Right atrium auricular region (tissue), 2 donors: ENCODE results near the gene ATF7IP. TPM values are rescaled to one million over a fixed set of nuclear protein-coding genes. Genes with fewer than 3 reads are reported as not detected.
A peak's percentile ranks its signal among the peaks of the same experiment; 100 is the strongest.

Experiments used
- DNase-seq: peaks from one replicate; pipeline ENCODE4 v3.0.0-alpha.2; 2019; ENCODE audit warnings: low spot score
- H3K27ac ChIP-seq, 2 donors: fragments of 200-600 bp; sonication (generic); 1 replicate in 1 of 2; 2 replicates in 1 of 2; pipeline ENCODE4 v1.5.1; 2016 to 2019
- H3K27me3 ChIP-seq, 2 donors: fragments of 200-600 bp; sonication (generic); one replicate each; pipeline versions ENCODE4 v1.5.1 to v1.6.0; 2017 to 2019
- H3K36me3 ChIP-seq: fragments of 200-600 bp; sonication (generic); one replicate; pipeline ENCODE4 v1.5.1; 2016
- H3K4me1 ChIP-seq, 2 donors: fragments of 200-600 bp; sonication (generic); one replicate each; pipeline versions ENCODE4 v1.5.1 to v1.6.0; 2017 to 2019
- H3K4me3 ChIP-seq, 2 donors: fragments of 200-600 bp; sonication (generic); 1 replicate in 1 of 2; 2 replicates in 1 of 2; pipeline ENCODE4 v1.5.1; 2017 to 2019; ENCODE audit warnings: mild to moderate bottlenecking in 1 of 2, moderate library complexity in 1 of 2
- H3K9me3 ChIP-seq, 2 donors: fragments of 200-600 bp; sonication (generic); one replicate each; pipeline ENCODE4 v1.5.1; 2019
- CTCF ChIP-seq, 2 donors: fragments of 200-600 bp; sonication (generic); IDR thresholded peaks; one replicate each; pipeline ENCODE4 v1.5.1; 2019; ENCODE audit warnings: antibody characterized with exemption in 2 of 2
- total RNA-seq, 2 donors: library from RNA; depleted of rRNA; stranded (reverse); fragments of >200 nt; gene quantifications; one replicate each; pipeline ENCODE4 v1.1.0, GENCODE V29; 2016

The ATF7IP gene
- total RNA-seq, 2 donors from 2014 or later = 33.1 to 39.7 TPM

- peak in 1 of 2 donors; percentile 28 for TF ChIP-seq CTCF (IDR thresholded peaks at IDR 0.05)
- DNase-seq = no peak
- peak overlapping the region; percentile 2 to 26 for H3K27ac ChIP-seq
- H3K4me3 ChIP-seq = no peak overlapping the region
- peaks cover 0 to 2% of the 10 kb centered on the region in 2 donors for H3K9me3 ChIP-seq
- peaks cover 0 to 78% of the 10 kb centered on the region in 2 donors for H3K4me1 ChIP-seq
- H3K36me3 ChIP-seq = no peaks in the 10 kb centered on the region
- no peaks in the 10 kb centered on the region for H3K27me3 ChIP-seq
Observed at GRCh38 chr12:14416658-14417057, 51.2 kb downstream of the ATF7IP start.

- no peak overlapping the region for H3K4me3 ChIP-seq
- H3K36me3 ChIP-seq = no peaks in the 10 kb centered on the region
- H3K4me1 ChIP-seq = peaks cover 0 to 77% of the 10 kb centered on the region in 2 donors
- H3K27me3 ChIP-seq = no peaks in the 10 kb centered on the region
- peak overlapping the region in 1 of 2 donors; percentile 37 for H3K27ac ChIP-seq
- no peaks in the 10 kb centered on the region for H3K9me3 ChIP-seq
- peak; percentile 69 for DNase-seq
- TF ChIP-seq CTCF (IDR thresholded peaks at IDR 0.05) = no peak
Observed at GRCh38 chr12:14417715-14418114, 52.2 kb downstream of the ATF7IP start.

GRCh38 chr12:14418451-14418890 lies 53.0 kb downstream of the ATF7IP start:
- TF ChIP-seq CTCF (IDR thresholded peaks at IDR 0.05) = peak; percentile 23 to 55
- Histone ChIP-seq H3K27ac (peak overlapping the region in 1 of 2 donors; percentile 37), H3K9me3 (no peaks in the 10 kb centered on the region), H3K4me1 (peaks cover 0 to 69% of the 10 kb centered on the region in 2 donors), H3K27me3 (no peaks in the 10 kb centered on the region), H3K4me3 (peak overlapping the region in 1 of 2 donors; percentile 7), H3K36me3 (no peaks in the 10 kb centered on the region)
- no peak for DNase-seq

GRCh38 chr12:14422516-14423230 lies 57.2 kb downstream of the ATF7IP start:
- H3K4me1 ChIP-seq = peaks cover 0 to 41% of the 10 kb centered on the region in 2 donors
- no peak for TF ChIP-seq CTCF (IDR thresholded peaks at IDR 0.05)
- H3K27ac ChIP-seq = no peak overlapping the region

GRCh38 chr12:14424545-14424944 lies 59.1 kb downstream of the ATF7IP start:
- H3K4me3 ChIP-seq = no peak overlapping the region
- H3K27me3 ChIP-seq = no peaks in the 10 kb centered on the region
- no peak for DNase-seq
- H3K4me1 ChIP-seq = peaks cover 0 to 34% of the 10 kb centered on the region in 2 donors
- TF ChIP-seq CTCF (IDR thresholded peaks at IDR 0.05) = no peak
- no peaks in the 10 kb centered on the region for H3K9me3 ChIP-seq
- H3K27ac ChIP-seq = no peak overlapping the region
- H3K36me3 ChIP-seq = peaks cover 11% of the 10 kb centered on the region

More at GRCh38 chr12:14422516-14423230, 57.2 kb downstream of the ATF7IP start:
- H3K4me3 ChIP-seq = no peak overlapping the region
- peaks cover 11% of the 10 kb centered on the region for H3K36me3 ChIP-seq
- H3K27me3 ChIP-seq = no peaks in the 10 kb centered on the region
- DNase-seq = no peak
- no peaks in the 10 kb centered on the region for H3K9me3 ChIP-seq
